Measurements from ENCODE around the gene SHMT1. TPM values are rescaled to one million over a fixed set of nuclear protein-coding genes. Genes with fewer than 3 reads are reported as not detected.
"Not testable (repeated sequence)": the region's sequence is repeated elsewhere in the genome, so short reads cannot be mapped to it uniquely, and the experiment has no call there.

Gene SHMT1
- total RNA-seq, 1 donor from 2014 or later = 3.9 TPM

- DNase-seq = no peak
These were observed 14.8 kb upstream of the SHMT1 start for GRCh38 chr17:18378205-18378505.

DNA sequence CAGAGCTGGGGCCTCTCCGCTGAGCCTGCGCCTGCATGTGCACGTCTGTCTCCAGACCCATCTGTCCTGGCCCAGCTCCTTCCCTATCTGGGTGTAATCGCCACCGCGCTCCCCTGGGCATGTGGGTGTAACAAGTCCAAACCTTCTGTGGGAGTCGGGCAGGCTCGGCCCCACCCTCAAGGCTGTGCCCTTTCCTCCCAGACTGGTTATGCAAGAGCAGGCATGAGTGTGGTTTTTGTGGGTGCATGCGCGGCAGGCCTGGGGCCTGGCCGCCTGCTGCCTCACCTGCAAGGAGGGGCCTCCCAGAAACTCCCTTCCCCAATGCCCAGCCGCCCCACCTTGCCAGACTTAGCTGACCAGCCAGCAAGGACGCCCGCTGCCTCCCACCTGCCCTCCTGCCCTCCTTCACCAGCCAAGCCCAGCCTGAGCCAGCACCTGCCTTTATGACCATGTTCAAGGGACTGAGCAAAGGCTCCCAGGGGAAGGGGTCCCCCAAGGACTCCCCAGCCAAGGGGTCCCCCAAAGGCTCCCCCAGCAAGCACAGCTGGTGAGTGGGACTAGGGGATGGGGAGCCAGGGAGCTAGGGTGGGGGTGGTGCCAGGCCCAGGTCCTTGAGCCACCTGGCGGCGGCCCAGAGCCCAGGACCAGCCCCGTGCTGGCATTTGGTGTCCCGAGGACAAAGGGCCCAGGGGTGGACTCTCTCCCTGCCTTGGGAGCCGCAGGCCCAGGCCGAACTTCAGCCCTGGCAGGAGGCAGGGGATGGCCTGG lies 14.3 kb upstream of the SHMT1 start, which contains the start of gene EVPLL:
TSS of gene EVPLL (plus strand) at position 342 of the 768 bp plus-strand sequence. CDS start 3,160 bp downstream, outside the sequence.
- no peak for DNase-seq

DNA sequence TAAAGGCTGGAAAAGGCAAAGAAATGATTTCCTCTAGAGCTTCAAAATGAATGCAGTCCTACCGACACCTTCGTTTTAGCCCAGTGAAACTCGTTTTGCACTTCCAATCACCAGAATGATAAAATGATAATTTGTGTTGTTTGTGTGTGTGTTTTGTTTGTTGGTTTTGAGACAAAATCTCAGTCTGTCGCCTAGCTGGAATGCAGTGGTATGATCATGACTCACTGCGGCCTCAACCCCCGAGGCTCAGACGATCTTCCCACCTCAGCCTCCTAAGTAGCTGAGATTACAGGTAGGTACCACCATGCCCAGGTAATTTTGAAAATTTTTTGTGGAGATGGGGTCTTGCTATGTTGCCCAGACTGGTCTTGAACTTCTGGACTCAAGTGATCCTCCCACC lies 10.9 kb upstream of the SHMT1 start:
- no peak for DNase-seq

- DNase-seq = not testable (repeated sequence)
These were observed 9.8 kb upstream of the SHMT1 start for GRCh38 chr17:18373181-18373580.

DNA sequence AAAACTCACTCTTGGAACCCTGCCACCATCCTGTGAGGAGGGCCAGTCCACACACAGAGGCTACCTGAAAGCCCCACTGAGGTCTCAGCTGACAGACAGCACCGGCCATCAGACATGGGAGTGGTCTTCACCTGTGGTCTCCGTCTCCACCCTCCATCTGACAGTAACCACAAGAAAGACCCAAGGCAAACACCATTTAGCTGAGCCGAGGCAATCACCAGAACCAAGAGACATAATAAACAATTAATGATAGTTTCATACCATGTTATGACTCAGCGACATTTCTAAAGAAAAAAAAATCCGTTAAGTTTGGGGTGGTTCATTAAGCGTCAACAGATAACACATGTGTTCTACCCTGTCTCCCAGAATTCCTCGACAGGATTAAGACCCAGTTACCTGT lies 8.1 kb upstream of the SHMT1 start:
- no peak for DNase-seq

GRCh38 chr17:18370761-18371160 lies 7.4 kb upstream of the SHMT1 start:
- no peak for DNase-seq

DNA sequence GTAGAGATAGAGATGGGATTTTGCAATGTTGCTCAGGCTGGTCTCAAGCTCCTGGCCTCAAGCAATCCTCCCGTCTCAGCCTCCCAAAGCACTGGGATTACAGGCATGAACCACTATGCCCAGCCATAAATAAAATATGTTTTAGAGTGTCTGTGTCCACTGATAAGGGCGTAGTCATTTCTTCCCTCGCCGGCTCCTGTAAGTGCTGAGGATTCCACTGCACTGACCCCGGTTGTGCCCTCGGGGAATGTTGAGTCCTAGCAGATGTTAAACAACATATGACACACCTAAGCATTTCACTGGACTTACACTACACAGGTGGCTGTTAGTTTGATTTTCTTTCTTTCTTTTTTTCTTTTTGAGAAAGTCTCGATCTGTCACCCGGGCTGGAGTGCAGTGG lies 5.6 kb upstream of the SHMT1 start:
- DNase-seq = no peak

DNA sequence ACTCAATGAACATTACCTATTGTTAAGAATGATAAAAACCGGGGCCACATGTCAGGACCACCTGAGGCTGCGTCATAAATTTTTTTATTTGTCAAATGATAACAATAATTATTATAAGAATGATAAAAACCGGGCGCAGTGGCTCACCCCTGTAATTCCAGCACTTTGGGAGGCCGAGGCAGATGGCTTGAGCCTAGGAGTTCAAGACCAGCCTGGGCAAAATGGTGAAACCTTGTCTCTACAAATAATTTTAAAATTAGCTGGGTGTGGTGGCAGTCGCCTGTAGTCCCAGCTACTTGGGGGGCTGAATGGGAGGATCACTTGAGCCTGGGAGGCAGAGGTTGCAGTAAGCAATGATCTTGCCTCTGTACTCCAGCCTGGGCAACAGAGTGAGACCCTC lies 816 bp upstream of the SHMT1 start:
- DNase-seq = no peak

- peak; percentile 78 for DNase-seq
These were observed 651 bp downstream of the SHMT1 start for GRCh38 chr17:18362698-18363100.

- DNase-seq = no peak
These were observed 1.3 kb downstream of the SHMT1 start for GRCh38 chr17:18361837-18362697.

DNA sequence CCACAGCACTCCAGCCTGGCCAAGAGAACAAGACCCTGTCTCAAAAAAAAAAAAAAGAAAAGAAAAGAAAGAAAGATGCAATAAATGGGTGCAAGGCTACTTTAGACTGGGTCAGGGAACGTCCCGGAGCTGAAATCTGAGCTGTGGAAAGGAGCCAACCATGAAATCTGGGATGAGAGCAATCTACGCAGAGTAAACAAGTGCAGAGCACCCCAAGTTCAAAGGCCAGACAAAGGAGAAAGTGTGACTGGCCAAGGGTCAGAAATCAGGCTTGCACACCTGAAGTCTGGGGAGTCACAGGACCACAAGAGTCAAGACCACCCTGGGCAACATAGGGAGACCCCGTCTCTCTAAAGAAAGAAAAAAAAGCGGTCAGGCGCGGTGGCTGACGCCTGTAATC lies 2.8 kb downstream of the SHMT1 start:
- no peak for DNase-seq

GRCh38 chr17:18356624-18357023 lies 6.7 kb downstream of the SHMT1 start:
- DNase-seq = no peak

- DNase-seq = no peak
These were observed 9.8 kb downstream of the SHMT1 start for GRCh38 chr17:18353541-18353940.

- no peak for DNase-seq
These were observed 19.3 kb downstream of the SHMT1 start for GRCh38 chr17:18344021-18344420.

- DNase-seq = no peak
These were observed 23.4 kb downstream of the SHMT1 start for GRCh38 chr17:18339933-18340332.

- DNase-seq = not testable (repeated sequence)
These were observed 25.2 kb downstream of the SHMT1 start for GRCh38 chr17:18338158-18338557.

DNA sequence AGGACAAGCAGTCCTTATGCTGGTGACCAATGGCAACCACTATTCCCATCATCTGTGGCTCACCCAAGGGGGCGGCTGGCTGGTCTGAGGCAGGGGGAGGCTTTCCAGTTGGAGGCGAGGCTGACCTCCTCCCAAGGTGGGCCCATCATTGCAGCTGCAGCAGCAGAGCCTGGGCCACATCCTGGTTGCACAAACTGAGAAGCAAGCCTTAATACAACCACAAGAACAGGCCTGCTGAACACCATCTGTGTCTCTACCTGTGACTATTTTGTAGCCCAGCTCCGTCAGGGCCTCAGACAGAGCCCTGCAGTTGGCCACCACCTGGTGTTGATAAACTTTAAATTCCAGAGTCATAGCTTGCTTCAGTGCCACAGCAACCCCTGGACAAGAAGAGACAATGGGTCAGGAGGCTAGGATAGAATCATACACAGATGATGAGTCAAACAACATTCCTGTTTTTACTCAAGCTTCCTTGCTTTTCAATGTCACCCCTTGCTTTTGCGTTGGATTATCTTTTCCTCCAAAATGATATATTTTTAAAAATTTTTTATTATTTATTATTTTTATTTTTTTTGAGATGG lies 30.4 kb downstream of the SHMT1 start:
- DNase-seq = no peak

GRCh38 chr17:18331879-18332278 lies 31.5 kb downstream of the SHMT1 start:
- DNase-seq = no peak

DNA sequence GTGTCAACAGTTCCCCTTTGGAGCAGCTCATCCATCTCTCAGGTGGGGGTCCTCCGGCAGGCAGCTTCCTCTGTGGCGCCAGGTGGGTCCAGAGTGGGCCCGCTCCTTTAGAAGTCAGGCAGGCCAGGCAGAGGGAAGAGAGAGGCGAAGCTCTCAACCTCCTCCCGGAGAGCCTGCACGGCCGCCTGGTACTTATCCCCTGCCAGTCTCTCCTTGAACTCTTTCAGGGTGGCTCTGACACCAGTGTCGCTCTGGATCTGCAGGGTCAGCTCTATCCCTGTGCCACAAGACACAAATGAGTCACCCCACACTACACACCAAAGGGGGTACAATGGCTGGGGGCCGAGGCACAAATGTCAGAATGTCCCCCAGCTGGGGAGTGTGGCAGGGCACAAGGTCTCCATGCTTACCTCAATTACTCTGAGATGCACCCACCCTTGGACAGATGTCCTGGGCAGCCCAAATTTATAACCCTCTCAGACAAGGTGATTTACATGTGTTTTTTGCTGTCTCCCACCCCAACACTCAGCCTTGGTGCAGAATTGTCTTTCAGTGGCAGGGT lies 34.6 kb downstream of the SHMT1 start:
- DNase-seq = no peak

DNA sequence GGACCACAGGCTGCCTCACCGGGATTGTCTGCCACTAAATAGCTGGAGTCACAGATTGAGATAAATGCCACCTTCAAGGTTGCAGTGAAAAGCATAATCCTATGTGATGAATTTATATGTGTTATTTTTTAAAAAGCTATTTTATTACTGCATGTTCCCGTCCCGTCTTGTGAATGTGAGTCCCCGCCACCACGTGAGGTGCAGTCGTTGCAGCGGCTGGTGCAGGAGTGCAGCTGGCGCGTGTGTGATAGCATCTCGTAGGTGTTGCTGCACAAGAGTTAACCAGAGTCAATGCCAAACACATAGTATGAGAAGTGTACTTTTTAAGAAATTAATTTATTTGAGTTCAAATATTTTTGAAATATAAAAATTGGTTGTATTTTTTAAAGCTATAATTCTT lies 35.8 kb downstream of the SHMT1 start:
- no peak for DNase-seq

GRCh38 chr17:18327093-18327492 lies 36.3 kb downstream of the SHMT1 start:
- DNase-seq = no peak

GRCh38 chr17:18326572-18326971 lies 36.8 kb downstream of the SHMT1 start:
- no peak for DNase-seq

DNA sequence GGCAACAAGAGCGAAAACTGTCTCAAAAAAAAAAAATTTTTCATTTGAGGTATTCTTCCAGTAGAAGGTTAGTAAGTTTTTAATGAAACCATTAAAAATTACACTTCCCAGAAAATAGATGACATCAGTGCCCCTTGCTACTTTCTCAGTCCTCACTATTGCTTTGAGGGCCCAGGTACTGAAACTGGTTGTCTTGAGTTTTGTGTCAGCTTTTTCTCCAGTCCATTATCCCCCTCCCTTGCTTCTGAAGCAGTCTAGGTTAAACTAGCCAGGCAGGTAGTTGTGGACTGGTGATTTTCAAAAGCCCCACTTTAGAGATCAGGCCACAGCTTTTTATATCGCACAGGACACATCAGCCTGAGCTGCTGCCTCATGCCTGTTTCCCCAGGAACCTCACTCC lies 37.3 kb downstream of the SHMT1 start:
- DNase-seq = no peak

Data from occipital lobe (tissue), 2 donors.